Measurements from ENCODE around the gene HDLBP.

The HDLBP gene

GRCh38 chr2:241226723-241227572 lies 88.5 kb downstream of the HDLBP start:
- no peak for DNase-seq

DNA sequence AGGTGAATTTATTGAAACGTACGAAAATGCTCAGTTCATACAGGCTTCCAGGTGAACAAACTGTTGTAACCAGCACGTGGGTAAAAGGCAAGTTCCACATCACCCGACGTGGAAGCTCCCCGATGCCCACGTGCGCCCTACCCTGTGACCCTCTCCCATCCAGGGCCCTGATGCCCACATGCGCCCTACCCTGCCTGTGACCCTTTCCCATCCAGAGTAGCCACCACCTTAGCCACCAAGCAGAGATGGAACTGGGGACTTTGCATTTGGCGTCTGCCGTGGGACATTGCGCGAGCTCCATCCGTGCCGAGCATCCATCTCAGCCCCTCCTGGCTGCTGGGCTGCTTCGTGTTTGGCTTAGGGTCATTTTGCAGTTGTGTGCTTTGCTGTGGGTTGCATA lies 89.5 kb downstream of the HDLBP start:
- no peak for DNase-seq

- DNase-seq: no peak
Measured at GRCh38 chr2:241225545-241225944, 89.9 kb downstream of the HDLBP start.

DNA sequence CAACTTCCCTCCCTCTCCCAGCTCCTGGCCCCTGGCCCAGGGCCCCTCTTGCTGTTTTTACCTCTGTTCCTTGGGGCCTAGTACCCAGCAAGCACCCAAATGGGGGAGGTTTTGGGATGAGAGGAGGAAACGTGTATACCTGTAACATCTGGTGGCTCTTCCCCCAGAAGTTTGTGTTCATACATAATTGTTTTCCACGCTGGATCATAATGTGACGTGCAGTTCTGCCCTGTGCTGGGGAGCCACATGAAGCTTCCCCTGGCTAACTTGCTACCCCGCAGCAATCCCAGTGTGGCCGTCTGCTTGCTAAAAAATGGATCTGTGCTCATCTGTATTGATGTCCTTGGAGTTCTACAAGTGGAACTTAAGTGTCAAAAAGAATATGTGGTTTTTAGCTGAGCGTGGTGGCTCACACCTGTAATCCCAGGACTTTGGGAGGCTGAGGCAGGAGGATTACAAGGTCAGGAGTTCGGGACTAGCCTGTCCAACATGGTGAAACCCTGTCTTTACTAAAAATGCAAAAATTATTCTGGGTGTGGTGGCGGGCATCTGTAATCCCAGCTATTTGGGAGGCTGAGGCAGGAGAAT lies 90.5 kb downstream of the HDLBP start:
- no peak for DNase-seq

DNA sequence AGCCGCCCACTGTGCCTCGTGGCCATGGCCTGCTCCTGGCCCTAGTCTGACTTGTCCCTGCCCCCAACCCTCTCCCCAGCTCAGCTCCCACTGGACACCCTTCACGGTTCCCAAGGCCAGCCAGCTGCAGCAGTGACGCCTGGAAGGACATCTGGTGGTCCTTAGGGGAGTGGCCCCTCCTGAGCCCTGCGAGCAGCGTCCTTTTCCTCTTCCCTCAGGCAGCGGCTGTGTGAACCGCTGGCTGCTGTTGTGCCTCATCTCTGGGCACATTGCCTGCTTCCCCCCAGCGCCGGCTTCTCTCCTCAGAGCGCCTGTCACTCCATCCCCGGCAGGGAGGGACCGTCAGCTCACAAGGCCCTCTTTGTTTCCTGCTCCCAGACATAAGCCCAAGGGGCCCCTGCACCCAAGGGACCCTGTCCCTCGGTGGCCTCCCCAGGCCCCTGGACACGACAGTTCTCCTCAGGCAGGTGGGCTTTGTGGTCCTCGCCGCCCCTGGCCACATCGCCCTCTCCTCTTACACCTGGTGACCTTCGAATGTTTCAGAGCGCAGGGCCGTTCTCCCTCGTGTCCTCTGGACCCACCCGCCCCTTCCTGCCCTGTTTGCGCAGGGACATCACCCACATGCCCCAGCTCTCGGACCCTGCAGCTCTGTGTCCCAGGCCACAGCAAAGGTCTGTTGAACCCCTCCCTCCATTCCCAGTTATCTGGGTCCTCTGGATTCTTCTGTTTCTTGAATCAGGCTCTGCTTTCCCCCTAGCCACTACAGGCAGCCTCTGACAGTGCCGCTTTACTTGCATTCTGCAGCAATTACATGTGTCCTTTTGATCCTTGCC lies 91.2 kb downstream of the HDLBP start:
- DNase-seq: no peak

DNA sequence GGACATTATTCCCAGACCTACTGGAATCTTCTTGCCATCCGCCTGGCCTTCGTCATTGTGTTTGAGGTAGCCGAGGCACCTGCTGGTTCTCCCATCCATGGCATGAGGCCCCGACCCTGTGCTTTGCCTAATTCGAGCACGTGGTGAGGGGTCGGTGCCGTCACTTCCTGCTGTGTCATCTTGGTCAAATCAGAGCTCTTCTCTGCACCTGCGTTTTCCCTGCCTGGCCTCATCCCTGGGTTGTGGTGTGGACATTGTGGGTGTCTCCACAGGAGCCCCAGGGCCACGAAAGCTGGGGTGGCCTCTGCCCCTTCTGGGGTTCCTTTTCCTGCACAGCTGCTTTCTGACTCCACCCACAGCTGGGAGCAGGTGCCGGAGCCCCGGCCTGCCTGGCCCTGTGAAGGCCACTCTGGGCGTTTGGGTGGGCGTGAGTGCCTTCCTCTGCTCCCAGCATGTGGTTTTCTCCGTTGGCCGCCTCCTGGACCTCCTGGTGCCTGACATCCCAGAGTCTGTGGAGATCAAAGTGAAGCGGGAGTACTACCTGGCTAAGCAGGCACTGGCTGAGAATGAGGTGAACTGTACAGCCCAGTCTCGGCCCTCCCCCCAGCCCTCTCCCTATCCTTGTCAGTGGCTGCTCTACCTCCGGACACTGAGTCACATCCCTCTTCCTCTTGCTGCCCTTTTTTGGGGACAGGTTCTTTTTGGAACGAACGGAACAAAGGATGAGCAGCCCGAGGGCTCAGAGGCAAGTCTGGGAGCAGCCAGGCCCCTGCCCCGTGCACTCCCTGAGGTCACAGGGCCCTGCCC lies 92.1 kb downstream of the HDLBP start:
- no peak for DNase-seq

- no peak for DNase-seq
Measured at GRCh38 chr2:241219856-241220356, 95.6 kb downstream of the HDLBP start.

DNA sequence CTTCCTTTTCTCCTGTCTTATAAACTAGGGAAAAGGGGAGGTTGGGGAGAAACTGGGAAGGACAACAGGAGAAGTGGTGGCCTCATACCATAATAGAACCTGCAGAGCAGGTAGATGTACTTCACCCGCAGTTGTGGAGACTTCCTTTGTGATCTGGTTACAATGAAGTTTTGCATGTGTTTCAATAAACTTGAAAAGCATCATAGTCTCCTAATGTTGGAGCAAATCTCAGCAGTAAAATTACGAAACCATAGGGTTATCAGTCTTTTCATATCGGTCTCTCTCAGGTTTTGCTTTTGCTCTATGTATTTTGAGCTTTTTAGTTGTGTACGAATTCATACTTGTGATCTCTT lies 96.5 kb downstream of the HDLBP start:
- DNase-seq: no peak

- DNase-seq: no peak
Measured at GRCh38 chr2:241218131-241219029, 97.1 kb downstream of the HDLBP start.

- DNase-seq: no peak
Measured at GRCh38 chr2:241217320-241218031, 98.0 kb downstream of the HDLBP start.

GRCh38 chr2:241216211-241216761 lies 99.2 kb downstream of the HDLBP start:
- no peak for DNase-seq

GRCh38 chr2:241215421-241215820 lies 100.1 kb downstream of the HDLBP start:
- DNase-seq: no peak

DNA sequence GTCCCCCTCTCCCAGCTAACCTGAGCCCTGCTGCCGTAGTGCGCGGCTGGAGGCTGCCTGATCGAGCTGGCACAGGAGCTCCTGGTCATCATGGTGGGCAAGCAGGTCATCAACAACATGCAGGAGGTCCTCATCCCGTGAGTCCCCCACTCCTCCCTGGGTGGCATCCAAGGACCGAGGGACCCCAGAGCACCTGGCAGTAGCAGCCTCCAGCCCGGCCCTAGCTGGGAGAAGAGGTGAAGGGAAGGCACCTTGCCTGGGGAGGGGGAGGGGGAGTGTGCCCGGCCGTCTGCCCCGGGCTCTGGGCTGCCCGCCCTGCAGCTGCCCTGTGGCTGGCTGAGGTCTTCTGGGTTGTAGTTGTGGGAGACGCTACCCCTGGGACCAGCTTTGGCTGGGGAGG lies 100.7 kb downstream of the HDLBP start:
- no peak for DNase-seq

DNA sequence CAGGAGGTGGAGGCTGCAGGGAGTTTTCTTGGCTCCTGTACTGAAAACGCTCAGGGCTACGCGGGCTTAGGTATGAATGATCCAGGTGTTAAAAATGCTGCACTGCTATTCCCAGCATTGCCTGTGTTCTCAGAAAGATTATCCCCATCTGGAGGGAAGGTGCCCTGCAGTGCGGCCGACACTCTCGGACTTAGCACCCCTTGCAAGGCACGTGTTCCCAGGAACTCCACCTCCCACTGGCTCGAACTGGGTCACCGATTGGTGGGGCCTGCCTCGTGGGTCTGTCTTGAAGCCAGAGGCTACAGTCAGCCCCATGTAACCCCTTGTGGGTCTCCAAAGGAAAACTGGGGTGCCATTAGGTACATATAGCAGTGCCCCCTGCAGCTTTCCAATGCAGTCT lies 101.3 kb downstream of the HDLBP start:
- no peak for DNase-seq

DNA sequence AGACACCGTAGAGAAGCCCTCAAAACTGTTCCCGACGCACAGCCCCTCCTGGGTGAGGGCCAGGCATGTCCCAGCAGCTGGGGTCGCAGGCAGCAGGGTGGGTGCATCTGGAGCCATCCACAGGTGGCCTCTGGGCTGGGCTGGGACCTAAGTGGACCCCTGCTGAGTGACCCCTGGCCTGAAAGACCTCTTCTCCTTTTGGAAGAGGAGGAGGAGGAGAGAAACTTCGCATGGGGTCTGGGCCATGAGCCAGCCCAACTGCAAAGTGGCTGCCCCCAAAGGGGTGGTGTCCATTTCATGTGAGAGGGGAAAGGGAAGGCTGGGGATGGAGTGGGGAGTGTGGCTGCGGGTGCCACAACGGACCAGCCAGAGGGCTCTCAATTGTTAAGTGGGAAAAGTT lies 101.9 kb downstream of the HDLBP start:
- no peak for DNase-seq

DNA sequence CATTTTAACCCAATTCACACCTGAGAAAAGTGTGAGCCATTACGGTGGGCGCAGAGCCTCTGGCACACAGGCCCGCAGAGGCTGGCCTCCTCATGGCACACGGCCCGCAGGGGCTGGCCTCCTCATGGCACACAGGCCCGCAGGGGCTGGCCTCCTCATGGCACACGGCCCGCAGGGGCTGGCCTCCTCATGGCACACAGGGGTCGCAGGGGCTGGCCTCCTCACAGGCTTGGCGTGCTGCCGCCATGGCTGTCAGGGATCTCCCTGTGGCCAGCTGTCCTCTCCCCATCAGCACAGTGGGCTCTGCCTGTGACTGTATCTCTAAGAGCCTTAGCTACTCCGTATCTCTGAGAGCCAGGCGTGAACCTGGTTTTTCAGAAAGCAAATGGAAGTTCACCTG lies 102.4 kb downstream of the HDLBP start:
- DNase-seq: no peak

- no peak for DNase-seq
Measured at GRCh38 chr2:241211276-241211675, 104.2 kb downstream of the HDLBP start.

- no peak for DNase-seq
Measured at GRCh38 chr2:241209271-241209670, 106.2 kb downstream of the HDLBP start.

DNA sequence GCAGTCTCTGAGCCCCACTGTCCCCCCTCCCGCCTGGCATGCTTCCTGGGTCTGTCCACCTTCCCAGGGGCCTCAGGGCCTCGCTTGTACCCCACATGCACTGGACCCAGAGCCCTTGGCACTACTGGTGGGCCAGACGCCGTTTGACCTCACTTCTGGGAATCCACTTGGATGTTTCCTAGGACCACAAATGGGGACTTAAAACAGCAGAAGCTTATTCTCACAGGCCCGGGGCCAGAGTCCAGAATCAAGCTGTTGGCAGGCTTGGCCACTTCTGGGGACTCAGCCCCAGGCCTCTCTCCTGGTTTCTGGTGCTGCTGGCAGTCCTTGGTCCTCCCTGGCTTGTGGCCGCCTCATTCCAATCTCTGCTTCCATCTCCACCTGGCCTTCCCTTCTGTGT lies 107.4 kb downstream of the HDLBP start:
- no peak for DNase-seq

DNA sequence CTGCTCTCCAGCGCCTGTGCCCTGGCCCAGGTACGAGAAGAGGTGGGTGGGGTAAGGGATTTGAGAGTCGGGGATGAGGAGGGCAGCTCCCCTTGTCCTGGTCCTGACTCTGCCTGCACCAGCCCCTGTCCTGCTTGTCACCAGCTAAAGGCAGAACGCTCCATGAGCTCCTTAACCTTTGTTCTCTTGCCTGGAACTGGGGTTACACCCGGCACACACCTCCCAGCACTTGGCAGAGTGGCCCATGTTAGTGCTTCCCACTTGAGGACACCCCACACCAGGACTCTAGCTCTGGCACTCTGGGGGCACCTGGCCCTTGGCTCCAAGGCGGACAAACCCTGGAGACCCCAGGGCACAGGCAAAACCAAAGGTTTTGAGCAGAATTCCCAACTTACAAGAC lies 107.8 kb downstream of the HDLBP start:
- no peak for DNase-seq

DNA sequence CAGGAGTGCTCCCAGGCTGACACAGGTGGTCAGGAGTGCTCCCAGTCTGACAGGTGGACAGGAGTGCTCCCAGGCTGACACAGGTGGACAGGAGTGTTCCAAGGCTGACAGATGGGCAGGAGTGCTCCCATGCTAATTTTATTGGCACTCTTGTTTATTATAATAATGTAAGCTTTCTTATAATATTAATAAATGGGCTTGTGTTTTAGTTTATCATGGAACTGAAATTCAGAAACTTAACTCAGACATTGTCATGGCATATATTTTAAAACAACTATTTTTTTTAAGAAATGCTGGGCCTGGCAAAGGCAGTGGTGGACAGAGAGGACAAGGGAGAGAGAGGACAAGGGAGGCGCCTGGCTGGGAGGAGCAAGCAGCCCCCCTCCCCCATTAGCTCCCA lies 108.3 kb downstream of the HDLBP start:
- no peak for DNase-seq
